Bone marrow (tissue), 2 donors: ENCODE measurements around the gene HIRIP3.
"Not testable (repeated sequence)": the region's sequence is repeated elsewhere in the genome, so short reads cannot be mapped to it uniquely, and the experiment has no call there.

Experiments
- DNase-seq, 2 donors: peaks; one replicate each; lab custom pipeline; 2025; lab: John Stamatoyannopoulos, UW

The HIRIP3 gene

DNA sequence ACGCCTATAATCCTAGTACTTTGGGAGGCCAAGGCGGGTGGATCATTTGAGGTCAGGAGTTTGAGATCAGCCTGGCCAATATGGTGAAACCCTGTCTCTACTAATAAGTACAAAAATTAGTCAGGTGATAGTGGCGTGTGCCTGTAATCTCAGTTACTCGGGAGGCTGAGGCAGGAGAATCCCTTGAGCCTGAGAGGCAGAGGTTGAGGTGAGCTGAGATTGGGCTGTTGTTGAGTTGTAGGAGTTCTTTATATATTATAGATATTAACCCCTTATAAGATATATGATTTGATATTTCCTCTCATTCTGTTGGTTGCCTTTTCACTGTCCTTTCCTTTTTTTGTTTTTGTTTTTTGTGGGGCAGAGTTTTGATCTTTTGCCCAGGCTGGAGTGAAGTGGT is 35.6 kb downstream of the HIRIP3 start:
- DNase-seq = not testable (repeated sequence)

DNA sequence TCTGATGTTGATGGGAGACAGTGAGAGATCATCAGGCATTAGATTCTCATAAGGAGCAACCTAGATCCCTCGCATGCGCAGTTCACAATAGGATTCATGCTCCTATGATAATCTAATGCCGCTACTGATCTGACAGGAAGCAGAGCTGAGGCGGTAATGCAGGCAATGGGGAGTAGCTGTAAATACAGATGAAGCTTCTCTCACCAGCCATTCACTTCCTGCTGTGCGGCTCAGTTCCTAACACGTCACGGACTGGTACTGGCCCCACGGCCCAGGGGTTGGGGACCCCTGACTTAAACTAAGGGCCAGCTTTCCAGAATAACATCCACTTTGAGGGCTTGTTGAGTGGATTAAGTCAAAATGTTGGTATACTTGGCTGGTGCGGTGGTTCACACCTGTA is 36.1 kb downstream of the HIRIP3 start:
- no peak for DNase-seq

DNA sequence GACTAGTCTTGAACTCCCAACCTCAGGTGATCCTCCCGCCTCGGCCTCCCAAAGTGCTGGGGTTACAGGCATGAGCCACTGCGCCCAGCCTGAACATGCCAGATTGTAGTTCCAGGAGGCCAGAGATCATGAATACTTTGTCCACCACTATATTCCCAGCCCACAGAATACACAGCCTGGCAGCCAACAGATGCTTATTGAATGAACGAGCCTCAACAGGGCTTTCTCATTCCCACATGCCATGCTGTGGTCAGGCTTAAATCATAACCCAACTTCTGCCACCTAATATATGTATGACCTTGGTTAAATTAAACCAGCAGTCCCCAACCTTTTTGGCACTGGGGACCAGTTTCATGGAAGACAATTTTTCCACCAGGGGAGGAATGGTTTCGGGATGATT is 36.7 kb downstream of the HIRIP3 start:
- no peak for DNase-seq

DNA sequence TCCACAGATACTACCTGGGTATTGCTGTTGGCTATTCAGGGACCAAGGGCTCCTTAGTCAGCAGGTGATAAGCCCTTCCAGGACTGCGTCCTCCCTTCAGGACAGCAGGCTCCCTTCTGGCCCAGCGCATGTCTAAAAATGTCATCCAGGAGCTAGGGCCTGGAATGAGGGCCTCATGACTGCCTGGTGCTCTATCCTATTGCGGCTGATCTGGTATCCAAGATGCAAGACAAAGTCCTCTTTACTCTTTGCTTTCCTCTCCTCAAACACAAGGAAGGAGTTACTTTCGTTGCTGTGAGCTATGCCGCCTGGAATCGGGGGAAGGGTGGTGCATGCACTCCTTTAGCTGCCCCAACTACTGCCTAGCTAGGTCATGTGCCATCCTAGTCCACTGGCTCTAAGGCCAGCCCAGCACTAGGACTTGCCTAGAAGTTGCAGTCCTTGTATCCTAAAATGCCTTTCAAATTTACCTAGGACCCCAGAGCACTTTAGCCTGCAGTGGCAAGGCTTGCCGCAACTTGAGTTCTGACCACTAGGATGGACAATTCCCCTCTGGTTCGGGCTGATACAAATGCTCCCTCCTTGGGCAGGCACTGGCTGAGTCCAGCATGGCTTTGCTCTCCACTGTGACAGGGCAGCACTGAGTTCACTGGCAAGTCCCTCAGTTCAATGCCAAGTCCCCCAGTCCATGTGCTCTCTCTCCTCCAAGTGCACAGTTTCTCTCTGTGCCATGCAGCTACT is 43.6 kb downstream of the HIRIP3 start:
- no peak for DNase-seq

DNA sequence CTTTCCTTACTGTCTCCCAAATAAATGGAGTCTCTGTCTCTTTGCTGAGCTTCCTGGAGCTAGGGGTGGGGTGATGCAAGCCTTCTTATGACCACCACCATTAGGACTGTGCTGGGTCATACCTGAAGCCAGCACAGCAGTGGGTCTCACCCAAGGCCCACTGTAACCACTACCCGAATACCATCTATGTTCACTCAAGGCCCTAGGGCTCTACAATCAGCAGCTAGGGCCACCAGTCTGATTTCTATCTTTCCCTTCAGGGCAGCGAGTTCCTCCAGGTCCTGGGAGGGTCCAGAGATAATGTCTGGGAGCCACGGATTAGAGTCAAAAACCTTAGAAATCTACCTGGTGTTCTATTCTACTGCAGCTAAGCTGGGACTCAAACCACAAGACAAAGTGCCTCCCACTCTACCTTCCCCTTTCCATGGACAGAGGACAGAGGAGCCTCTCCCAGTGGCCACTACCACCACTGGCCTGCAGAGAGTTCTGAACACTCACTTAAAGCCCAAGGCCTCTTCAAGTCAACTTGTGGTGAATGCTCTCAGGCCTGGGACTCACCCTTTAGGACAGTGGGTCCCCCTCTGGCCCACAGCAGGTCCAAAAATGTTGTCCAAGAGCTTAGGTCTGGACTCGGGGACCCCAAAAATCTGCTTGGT is 44.5 kb downstream of the HIRIP3 start:
- no peak for DNase-seq

DNA sequence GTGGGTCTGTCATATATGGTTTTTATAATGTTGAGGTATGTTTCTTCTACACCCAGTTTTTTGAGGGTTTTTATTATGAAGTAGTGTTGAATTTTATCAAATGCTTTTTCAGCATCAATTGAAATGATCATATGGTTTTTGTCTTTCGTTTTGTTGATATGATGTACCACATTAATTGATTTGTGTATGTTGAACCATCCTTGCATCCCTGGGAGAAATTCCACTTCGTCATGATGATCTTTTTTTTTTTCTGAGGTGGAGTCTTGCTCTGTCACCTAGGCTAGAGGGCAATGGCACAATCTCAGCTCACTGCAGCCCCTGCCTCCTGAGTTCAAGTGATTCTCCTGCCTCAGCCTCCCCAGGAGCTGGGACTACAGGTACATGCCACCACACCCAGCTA is 47.5 kb downstream of the HIRIP3 start:
- DNase-seq = no peak

DNA sequence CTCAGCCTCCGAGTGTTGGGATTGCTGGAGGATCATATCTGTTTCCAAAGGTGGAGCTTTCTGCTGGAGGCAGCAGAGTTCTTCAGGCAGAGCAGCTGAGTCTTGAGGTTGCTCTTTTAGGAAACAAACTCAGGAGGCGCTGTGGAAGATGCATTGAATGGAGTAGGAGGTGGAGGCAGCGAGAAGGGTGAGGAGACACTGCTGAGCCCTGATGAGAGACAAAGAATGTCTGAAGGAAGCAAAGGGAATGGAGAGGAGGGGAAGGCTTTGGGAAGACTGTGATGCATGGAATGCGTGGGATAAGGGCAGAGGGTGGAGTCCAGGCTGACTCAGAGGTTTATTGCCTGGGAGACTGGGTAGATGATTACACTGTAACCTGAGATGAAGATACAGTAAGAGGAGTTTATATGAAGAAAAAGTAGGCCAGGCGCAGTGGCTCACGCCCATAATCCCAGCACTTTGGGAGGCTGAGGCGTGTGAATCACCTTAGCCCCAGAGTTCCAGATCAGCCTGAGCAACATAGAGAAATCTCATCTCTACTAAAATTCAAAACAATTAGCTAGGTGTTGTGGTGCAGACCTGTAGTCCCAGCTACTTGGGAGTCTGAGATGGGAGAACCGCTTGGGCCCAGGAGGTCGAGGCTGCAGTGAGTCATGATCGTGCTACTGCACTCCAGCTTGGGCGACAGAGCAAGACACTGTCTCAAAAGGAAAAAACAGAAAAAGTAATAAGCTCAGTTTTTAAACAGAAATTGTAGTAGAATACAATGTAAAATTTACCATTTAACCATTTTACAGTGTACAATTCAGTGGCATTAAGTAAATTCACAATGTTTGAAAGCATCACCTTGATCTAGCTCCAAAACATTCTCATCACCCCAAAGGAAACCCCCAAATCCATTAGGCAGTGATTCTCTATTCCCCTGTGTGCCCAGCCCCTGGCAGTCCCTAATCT is 51.3 kb downstream of the HIRIP3 start:
- no peak for DNase-seq
